ENCODE measurements around the gene RIMOC1.

The RIMOC1 gene, protein sequence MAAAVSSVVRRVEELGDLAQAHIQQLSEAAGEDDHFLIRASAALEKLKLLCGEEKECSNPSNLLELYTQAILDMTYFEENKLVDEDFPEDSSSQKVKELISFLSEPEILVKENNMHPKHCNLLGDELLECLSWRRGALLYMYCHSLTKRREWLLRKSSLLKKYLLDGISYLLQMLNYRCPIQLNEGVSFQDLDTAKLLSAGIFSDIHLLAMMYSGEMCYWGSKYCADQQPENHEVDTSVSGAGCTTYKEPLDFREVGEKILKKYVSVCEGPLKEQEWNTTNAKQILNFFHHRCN

DNA sequence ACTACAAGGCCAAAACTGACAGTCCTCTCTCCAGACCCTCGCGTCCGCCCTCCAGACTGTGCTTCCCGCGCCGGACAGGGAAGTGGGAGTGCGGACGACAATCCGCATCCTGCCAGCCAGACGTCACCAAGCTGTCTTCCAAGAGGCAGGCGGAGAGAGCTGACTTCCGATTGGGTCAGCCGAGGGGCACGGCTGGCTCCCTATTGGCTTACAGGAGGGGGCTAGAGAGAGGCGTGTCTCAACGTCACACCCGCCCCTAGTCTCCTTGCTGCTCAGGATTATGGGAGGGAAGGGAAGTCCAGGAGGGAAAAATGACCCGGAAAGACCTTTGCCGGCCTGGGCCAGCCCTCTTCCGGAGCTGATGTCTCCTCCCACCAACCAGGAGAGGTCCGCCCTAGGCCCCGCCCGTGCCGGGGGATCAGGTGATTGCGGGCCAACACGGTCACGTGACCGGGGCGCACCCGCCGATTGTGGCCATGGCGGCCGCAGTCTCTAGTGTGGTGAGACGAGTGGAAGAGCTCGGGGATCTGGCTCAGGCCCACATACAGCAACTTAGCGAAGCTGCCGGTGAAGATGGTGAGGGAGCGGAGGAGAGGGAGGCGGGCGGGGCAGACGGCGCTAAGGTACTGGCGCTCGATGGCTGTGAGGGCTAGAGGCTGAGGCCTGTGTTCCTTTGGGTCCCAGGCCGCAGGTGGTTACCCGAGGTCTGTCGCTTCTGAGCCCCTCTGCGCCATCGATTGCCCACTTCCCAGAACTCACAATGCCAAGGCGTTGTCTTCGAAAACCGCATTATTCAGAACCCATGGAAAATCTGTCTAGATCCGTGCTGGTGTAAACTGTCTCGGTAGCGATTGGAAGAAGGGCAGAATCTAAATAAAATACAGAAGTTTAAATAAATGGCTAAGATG is at the start of gene RIMOC1:
RIMOC1 (plus strand) TSS at position 453 of the 908 bp plus-strand sequence; CDS start at position 477, 24 bp downstream.
- in situ Hi-C loops (cut with MboI; ENCODE audit: low sequenced_read_pairs): loop anchor here (25.0 kb wide), 1 partner anchor 1108 kb away; no protein-coding TSS in a partner anchor

DNA sequence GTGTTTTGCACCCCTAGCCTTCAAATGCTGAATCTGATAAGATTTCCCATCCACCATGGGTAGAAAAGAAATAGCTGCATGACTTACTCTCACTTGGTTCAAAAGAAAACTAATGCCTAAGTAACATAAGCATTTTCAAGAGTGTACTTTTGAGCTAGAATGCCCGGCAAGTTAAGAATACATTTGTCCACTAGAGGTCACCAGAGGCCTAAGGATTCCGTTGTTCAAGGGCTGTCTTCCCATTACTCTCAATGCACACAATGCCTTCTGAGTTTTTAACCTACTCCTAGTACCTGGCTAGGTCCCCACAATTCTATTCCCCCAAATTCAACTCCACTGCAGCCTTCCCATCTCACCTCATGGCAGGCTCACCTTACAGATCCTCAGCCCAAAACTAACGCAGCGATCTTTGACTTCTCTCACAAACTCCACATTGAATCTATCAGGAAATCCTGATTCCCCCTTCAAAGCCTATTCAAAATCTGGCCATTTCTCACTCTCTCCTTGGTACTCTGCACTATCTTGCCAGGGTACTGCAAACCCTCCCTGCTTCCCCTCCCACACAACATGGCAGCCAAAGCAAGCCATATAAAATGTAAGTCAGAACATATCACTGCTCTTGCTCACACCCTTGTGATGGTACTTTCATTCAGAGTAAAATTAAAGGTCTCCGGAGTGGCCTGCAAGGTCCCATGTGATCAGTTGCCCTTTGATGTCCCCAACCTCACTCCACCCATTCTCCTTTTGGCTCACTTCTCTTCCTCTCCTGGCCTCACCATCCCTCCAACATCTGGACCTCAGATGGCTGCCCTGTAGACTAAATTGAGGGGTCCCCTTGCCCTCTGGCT is 47.3 kb upstream of the RIMOC1 start:
- in situ Hi-C loops (cut with MboI; ENCODE audit: low sequenced_read_pairs): loop anchor here (25.0 kb wide), 1 partner anchor 205 kb away; no protein-coding TSS in a partner anchor

DNA sequence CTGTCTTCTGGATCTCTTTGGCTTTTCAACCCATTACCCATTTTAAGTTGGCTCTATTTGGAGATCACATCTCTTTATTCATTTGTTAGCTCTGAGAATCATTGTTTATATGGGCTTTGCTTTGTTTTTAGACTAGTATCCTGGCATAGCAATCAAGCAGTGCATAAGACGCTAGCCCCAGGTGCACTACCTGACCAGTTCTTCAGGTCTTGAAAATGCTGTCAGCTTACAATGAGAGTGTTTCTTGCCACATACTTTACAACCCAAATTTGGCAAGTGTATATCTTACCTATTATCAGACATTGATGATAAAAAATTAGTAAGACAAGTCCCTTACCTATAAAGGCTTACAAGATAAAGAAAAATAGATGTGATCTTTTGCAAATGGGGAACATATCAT is 46.2 kb upstream of the RIMOC1 start:
- in situ Hi-C loops (cut with MboI; ENCODE audit: low sequenced_read_pairs): loop anchor here (25.0 kb wide), 1 partner anchor 204 kb away; no protein-coding TSS in a partner anchor

DNA sequence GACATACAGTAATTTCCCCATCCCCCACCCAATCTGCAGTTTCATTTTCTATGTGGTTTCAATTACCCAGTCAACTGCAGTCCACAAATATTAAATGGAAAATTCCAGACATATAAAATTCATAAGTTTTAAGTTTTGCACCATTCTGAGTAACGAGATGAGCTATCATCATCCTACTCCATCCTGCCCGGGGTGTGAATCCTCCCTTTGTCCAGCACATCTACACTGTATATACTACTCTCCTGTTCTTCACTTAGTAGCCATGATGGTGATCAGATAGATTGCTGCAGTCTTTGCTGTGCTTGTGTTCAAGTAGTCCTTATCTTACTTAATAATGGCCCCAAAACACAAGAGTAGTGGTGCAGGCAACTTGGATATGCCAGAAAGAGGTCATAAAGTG is 45.3 kb upstream of the RIMOC1 start:
- in situ Hi-C loops (cut with MboI; ENCODE audit: low sequenced_read_pairs): loop anchor here (25.0 kb wide), 1 partner anchor 203 kb away; no protein-coding TSS in a partner anchor

DNA sequence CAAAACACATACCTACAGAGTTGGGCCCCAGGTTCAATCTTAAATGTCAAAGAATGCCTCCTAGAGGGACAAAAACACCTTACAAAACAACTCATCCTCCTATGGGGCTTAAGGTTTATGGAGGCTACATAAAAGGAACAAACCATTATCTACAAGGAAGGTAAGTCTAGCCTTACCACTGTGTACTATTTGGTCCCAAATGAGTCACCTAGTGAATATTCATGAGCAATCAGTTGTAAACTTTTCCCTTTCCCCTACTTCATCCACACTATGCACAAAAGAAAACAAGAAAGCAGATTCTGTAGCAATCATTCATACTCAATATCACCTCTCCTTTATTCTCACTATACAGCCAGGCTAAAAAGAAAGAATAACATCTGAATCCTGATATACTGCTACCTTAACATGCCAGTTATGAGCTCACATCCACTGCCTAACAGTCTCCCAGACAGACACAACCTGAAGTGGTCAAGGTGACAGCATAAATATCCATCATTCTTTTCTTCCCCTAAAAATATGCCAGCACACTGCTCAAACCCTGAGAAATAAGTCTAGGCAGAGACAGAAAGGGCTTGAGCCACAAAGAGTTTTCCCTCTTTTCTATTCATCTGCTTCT is 40.2 kb upstream of the RIMOC1 start:
- in situ Hi-C loops (cut with MboI; ENCODE audit: low sequenced_read_pairs): loop anchor here (25.0 kb wide), 1 partner anchor 198 kb away; no protein-coding TSS in a partner anchor

DNA sequence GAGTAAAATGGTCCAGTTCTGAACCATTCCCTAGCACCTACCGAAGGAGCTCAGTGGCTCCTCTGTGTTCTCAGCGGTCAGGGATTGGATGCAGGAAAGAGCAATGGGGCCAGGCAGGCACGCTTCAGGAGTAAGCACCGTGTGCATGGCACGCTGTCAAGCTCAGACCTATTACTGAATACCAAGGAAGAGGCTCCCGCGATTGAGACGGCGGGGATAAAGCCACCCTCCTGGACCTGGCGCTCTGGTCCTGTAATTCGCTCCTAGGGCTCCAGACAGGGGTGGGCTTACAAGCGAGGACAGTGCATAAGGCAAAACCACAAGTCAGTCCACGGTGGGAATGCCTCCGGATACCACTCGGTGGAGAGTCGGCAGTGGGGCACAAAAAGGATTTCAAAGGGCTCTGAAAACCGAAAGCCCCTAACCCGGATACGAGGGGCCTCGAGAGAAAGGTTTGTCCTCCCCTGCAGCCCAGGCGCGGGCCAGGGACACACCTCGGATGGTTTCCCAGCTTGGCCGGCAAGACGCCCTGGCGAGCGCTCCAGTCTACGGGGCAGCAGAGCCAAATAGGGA is 34.9 kb upstream of the RIMOC1 start:
- in situ Hi-C loops (cut with MboI; ENCODE audit: low sequenced_read_pairs): loop anchor here (25.0 kb wide), 1 partner anchor 193 kb away; no protein-coding TSS in a partner anchor

DNA sequence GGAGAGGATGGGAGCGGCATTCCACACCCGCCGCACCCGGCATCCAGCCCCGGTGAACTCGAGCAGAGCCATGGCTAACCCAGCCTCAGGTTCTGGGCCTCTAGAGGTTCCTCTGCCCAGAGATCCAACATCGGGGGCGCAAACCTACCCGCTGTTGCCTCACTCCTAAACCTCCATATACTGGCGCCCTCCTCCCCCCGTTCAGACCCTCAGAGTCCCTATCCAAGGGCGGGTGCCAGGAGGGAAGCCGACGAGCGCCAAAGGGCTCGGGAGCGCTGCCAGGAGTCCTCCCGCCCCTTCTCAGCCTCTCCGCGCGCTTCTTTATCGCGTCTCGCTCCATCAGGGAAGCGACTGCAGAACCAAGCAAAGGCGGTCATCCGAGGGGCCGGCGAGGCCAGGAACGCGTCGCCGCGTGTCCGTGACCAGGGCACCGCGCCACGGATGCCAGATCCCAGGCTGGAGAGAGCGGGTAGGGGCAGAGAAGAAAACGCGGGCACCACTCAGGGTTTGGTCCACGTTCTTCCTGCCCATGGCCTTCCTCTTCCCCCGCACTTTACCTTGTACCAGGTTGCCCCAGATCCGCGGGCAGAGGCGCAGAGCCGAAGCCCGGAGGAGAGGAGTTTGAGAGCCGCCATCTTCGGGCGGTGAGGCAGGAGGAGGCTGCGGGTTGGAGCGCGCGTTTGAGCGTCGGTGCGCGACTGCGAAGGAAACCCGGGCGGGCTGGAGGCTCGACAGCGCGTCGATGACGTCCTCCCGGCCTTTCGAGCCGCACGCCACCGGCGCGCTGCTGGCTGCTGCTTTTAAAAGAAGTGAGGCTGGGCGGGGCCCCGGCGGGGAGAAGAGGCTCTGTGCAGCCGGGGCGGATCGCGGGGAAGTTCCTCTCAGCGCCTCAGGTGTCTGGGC is 34.2 kb upstream of the RIMOC1 start, which contains the start of gene OXCT1:
OXCT1 (minus strand) TSS at position 702 of the 903 bp plus-strand sequence; CDS start at position 635, 67 bp downstream.
- in situ Hi-C loops (cut with MboI; ENCODE audit: low sequenced_read_pairs): loop anchor here (25.0 kb wide), 1 partner anchor 192 kb away; no protein-coding TSS in a partner anchor

DNA sequence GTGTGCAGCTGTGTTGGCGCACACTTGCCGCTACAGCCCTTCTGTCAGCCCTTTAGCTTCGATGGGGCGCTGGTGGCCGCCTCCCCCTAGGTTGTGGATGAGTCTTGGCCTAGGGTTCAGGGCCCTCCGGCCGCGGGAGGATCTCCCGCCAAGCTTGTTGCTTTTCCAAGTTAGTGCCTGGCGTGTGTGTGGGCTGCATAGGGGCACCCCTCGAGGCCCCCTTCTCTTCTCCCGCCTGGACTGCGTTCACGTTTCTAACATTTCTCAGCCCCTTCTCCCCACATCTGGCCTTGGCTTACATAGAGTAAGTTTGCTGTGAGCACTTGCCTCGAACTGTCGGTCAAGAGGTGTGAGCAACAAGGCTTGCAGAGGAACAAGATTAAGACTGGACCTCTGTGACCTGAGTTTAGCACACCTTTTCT is 33.5 kb upstream of the RIMOC1 start:
- in situ Hi-C loops (cut with MboI; ENCODE audit: low sequenced_read_pairs): loop anchor here (25.0 kb wide), 1 partner anchor 192 kb away; no protein-coding TSS in a partner anchor

DNA sequence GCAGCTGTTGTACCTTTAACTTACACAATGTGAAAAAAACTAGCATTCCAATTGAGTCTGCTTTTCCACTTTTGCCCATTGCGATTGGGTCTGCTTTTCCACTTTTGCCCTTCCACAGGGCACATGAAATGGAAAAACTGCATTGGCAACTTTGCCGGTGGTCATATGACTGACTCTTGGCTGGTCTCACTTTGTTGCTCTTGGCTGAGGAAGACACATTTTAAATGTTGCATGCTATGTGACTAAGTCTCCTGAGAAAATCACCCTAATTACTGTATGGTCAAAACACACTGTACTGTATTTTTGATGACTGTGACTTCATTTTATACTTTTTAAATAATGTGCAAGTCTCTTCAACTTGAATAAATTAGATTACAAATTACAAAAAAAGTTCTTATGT is 32.3 kb upstream of the RIMOC1 start:
- in situ Hi-C loops (cut with MboI; ENCODE audit: low sequenced_read_pairs): loop anchor here (25.0 kb wide), 1 partner anchor 190 kb away; no protein-coding TSS in a partner anchor

DNA sequence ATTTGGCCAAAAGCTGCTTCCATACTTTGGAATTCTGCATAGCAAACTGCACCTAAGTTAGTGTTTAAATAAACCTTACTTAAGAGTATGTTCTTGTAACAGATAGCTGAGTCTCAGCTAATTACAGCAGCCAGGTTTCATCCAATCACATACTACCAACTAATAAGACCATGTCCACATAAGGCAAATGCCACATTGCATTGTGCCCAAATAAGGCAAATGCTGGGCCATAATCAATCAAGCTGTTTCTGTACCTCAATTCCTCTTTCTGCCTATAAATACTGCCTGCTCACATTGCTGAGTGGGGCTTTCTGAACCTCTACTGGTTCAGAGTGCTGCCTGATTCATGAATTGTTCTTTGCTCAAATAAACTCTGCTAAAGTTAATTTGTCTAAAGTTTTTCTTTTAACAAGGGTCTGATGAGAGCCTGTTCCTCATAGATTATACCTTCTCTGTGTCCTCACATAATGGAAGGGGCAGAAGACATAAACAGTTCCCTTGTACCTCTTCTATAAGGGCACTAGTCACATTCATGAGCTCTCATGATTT is 29.6 kb upstream of the RIMOC1 start:
- in situ Hi-C loops (cut with MboI; ENCODE audit: low sequenced_read_pairs): loop anchor here (25.0 kb wide), 1 partner anchor 188 kb away; no protein-coding TSS in a partner anchor

DNA sequence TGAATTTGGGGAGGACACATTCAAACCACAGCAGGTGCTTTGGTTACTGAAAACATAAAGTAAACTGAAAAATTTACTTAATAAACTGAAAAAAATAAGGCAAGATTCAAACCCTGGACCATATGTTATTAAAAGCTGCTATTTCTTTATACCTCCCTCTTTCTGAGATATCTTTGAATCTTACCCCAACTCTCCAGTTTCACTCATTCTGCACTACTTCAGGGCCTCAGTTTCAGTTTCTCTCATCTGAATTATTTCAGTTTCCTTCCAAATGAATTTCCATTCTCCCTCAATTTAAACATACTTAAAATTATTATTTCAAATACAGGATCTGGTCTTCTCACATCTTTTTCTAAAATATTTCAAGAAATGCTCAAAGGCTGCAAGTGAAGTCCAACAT is 29.0 kb upstream of the RIMOC1 start:
- in situ Hi-C loops (cut with MboI; ENCODE audit: low sequenced_read_pairs): no loop called here

DNA sequence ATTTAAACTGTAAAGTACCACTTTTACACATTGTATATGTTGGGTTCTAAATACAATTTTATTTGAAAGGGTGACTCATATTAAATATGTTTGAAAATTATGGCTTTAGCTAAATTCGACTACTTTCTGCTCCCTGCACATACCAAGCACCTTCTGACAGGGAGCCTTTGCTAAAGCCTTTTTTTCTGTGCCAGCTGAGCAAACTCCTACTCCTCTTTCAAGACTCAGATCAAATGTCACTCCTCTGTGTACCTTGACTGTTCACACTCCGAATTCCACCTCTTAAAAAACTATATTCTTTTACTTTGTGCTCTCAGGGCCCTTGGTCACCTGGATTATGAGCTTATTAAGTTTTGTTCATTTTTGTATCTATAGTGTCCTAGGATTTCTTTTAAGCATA is 27.5 kb upstream of the RIMOC1 start:
- in situ Hi-C loops (cut with MboI; ENCODE audit: low sequenced_read_pairs): no loop called here

DNA sequence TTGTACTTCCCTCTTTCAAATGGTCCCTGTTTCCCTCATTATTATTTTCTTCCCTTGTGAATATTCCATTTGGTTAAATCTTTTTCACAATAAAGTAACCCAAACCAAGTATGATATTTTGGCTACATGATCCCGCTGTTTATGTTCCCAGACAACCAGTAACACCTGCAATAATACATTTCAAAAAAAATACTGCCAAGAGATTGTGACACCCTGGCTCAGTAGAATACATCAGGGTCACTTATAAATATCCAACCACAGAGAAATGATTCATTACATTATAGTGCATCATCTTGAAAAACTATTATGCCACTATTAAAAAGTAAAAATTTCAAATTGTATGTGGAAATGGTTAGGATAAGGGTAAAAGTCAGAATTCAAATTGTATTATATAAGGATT is 26.7 kb upstream of the RIMOC1 start:
- in situ Hi-C loops (cut with MboI; ENCODE audit: low sequenced_read_pairs): no loop called here

DNA sequence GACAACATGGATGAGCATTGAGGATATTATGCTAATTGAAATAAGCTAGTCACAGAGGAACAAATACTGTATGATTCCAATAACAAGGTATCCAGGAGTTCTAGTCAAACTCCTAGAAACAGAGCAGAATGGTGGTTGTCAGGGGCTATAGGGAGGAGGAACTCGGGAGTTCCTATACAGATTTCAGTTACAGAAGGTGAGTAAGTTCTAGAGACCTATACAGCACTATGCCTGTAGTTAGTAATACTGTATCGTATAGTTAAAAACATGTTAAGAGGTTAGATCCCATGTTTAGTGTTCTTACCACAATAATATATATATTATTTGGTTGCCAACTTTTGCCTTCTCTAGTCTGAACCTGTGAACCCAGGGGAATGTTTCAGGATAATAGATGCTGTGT is 26.0 kb upstream of the RIMOC1 start:
- in situ Hi-C loops (cut with MboI; ENCODE audit: low sequenced_read_pairs): no loop called here

DNA sequence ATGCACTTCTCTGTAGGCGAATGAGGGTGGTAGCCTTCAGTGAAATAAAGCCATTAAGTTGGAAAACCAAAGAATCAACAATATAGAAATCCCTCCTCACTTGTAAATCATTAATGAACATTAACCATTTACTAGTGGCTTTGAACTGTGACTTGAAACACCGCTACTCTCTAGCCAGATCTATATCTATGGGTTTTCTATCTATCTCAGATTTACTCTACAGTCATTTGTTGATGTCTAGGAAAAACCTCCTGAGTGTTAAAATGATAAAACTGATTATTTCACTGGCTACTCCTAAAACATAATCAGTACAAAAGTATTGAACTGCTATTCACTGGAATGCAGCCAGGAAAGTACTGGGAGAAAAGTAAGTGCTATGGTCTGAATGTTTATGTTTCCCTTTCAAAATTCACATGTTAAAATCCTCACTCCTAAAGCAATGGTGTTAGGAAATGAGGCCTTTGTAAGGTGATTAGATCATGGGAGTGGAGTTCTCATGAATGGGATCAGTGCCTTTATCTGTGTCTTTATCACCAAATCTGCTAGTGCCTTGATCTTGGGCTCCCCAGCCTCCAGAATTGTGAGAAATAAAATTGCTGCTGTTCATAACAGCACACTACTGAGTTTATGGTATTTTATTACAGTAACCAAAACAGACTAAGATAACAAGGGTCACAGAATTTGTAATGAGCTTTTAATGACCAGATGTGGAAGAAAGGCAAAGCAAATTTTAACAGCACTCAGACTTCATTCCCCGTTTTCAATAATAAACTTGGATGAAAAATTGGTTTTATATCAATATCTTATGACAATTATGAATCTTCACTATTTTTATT is 25.3 kb upstream of the RIMOC1 start:
- in situ Hi-C loops (cut with MboI; ENCODE audit: low sequenced_read_pairs): no loop called here

DNA sequence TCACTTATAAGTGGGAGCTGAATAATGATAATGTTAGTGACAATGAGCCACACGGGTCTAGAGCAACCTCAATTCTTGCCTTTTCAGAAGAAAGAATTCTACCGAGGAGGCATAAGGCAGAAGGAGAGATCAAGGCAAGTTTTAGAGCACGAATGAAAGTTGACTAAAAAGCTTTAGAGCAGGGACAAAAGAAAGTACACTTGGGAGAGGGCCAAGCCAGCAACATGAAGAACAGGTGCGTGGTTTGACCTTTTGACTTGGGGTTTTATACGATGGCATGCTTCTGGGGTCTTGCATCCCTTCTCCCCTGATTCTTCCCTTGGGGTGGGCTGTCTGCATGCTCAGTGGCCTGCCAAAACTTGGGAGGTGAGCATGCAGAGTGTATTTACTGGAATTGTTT is 21.4 kb upstream of the RIMOC1 start:
- in situ Hi-C loops (cut with MboI; ENCODE audit: low sequenced_read_pairs): no loop called here

DNA sequence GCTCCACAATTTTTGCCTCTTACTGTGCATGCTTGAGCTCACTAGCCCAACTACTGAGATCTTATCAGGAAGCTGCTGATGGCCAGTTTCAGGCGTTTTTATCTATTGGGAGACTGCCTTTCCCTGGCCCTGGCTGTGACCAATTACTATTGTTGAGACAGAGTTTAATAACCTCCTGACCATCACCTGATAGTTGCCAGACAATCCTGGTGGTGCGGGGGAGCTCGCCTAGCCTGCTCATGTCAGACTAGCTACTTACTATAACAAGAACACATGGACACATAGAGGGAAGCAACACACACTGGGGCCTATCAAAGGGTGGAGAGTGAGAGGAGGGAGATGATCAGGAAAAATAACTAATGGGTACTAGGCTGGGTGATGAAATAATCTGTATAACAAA is 20.9 kb upstream of the RIMOC1 start:
- in situ Hi-C loops (cut with MboI; ENCODE audit: low sequenced_read_pairs): no loop called here

Measured in HL-60/S4 (cell line).